ENCODE data around the gene CACNA1C.

Gene CACNA1C

DNA sequence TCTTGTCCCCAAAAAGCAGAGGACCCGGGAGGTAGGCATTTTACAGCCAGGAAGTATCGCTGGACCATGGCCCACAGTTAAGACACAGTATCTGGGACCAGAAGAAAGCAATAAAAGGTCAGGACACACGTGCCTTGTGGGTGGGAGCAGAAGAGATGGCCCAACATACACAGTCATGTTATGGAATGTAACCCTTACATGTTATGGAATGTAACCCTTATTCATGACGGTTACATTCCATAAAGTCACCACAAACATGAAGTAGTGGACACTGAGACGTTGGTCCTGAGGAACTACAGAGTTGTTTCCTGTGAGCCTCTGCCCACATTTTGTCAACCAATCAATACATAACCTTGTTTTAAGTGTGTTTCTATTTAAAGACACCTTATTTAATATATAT lies 456.4 kb downstream of the CACNA1C start:
- no peak for DNase-seq (ENCODE audit: low spot score)
- TF ChIP-seq, protein P1, sequence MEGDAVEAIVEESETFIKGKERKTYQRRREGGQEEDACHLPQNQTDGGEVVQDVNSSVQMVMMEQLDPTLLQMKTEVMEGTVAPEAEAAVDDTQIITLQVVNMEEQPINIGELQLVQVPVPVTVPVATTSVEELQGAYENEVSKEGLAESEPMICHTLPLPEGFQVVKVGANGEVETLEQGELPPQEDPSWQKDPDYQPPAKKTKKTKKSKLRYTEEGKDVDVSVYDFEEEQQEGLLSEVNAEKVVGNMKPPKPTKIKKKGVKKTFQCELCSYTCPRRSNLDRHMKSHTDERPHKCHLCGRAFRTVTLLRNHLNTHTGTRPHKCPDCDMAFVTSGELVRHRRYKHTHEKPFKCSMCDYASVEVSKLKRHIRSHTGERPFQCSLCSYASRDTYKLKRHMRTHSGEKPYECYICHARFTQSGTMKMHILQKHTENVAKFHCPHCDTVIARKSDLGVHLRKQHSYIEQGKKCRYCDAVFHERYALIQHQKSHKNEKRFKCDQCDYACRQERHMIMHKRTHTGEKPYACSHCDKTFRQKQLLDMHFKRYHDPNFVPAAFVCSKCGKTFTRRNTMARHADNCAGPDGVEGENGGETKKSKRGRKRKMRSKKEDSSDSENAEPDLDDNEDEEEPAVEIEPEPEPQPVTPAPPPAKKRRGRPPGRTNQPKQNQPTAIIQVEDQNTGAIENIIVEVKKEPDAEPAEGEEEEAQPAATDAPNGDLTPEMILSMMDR (IDR thresholded peaks at IDR 0.05; ENCODE audit: extremely low read depth, missing control alignments), result no peak

GRCh38 chr12:2510045-2510444 lies 457.3 kb downstream of the CACNA1C start:
- TF ChIP-seq, protein P1 (IDR thresholded peaks at IDR 0.05; ENCODE audit: extremely low read depth, missing control alignments), result no peak
- no peak for DNase-seq (ENCODE audit: low spot score)

DNA sequence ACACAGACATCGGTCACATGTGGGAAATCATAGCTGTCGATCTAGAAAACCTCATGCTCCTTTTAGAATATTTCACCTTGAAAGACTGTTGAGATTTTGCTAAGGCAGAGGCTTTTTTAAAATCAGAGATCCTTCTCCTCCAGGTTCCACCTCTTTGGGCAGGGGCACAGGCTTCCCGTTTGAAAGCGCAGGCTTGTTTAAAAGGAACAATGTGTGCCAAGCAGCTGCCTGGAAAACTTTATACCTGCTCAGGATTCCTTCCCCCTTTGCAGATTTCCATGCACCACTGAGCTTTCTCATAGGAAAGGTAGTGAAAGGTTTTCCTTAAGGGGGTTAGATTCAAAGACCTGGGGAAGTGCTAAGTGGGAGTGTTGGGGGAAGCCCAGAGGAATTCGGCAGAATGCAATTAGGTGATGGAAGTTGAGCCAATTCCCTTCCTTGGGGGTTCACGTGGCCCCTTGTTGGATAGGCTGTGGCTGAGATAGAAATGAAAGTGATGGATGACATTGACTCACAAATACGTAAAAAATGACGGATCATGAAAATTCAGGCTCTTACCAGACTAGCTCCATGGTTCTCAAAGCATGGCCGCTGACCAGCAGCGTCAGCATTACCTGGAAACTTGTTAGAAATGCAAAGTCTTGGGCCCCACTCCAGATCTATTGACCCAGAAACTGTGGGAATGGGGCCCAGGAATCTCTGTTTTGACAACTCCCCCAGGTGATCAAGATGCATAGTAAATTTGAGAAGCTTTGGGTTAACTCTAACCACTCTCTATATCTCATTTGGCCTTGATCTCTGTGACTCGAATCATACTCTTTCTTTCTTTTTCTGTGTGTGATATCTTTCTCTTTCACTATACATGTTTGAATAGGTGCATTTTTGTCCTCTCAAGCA lies 460.6 kb downstream of the CACNA1C start:
- TF ChIP-seq, protein P1 (IDR thresholded peaks at IDR 0.05; ENCODE audit: extremely low read depth, missing control alignments), result no peak
- no peak for DNase-seq (ENCODE audit: low spot score)

- TF ChIP-seq, protein P1 (IDR thresholded peaks at IDR 0.05; ENCODE audit: extremely low read depth, missing control alignments), result no peak
- DNase-seq (ENCODE audit: low spot score), result no peak
Observed at GRCh38 chr12:2514038-2514340, 461.2 kb downstream of the CACNA1C start.

DNA sequence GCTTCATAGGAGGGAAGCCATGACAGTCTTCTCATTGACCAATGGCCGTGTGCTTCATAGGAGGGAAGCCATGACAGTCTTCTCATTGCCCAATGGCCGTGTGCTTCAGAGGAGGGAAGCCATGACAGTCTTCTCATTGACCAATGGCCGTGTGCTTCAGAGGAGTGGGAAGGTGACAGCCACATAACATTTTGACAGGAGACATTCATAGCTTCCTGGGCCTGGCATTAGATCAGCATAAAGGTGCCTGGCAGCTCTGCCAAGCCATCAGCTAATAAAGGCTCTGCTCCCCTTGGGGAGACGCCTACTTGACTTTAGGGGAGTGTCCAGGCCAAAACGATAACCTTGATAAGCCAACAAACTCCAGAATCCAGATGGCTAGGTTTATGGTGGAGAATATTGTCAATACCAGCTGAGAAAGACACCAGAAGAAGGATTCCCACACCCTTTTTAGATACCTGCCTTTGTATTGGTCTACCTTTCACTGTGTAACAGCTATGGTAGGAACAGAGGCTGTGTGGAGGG lies 468.0 kb downstream of the CACNA1C start:
- DNase-seq (ENCODE audit: low spot score), result no peak

DNA sequence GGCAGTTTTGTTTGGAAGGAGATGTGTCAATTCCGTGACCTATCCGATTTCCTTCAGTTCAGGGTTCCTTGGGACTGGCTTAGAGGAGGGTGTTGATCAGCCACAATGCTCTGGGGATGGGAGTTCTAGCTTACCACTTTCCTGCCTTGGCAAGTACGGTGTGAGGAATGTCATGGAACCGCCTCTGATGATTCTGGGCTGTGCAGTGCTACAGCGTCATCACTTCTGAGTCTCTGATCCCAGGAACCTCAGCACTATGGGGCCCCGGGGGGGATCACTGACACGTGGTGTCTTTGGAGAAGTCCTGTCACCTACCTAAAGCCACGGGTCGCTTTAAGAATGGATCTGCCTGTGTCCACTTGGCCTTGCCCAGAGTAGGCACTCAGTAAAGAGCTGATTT lies 470.5 kb downstream of the CACNA1C start:
- no peak for DNase-seq (ENCODE audit: low spot score)

More for the DNA sequence above, 468.0 kb downstream of the CACNA1C start:
- TF ChIP-seq, protein P1 (IDR thresholded peaks at IDR 0.05; ENCODE audit: extremely low read depth, missing control alignments), result no peak

DNA sequence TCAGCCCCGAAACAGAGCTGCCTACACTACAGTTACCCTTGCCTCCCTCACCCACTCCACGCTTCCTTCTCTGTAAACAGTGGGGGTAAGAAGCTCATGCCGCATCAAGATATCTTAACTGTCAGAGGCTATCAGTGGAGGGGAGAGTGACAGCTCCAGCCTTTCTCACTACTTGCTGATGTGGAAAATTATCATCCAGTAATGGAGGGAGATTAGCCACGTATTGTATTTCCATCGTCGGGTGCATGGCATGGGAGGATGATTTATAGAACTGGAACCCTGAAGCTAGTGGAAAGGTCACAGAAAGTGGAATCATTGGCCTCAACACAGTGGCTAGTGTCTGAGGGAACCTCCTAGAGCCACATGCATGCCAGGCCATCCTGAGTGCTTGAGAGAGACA lies 471.1 kb downstream of the CACNA1C start:
- TF ChIP-seq, protein P1 (IDR thresholded peaks at IDR 0.05; ENCODE audit: extremely low read depth, missing control alignments), result no peak
- DNase-seq (ENCODE audit: low spot score), result no peak

More for the DNA sequence above, 470.5 kb downstream of the CACNA1C start:
- TF ChIP-seq, protein P1 (IDR thresholded peaks at IDR 0.05; ENCODE audit: extremely low read depth, missing control alignments), result no peak

Data from GM20000 (cell line).